Astrocyte (in vitro differentiated cells and primary cell): ENCODE results near the gene PPP1R14D.

Source experiments
- CTCF ChIP-seq: IDR thresholded peaks from 2 replicates; pipeline ENCODE4 v1.5.1; 2011; ENCODE audit warnings: low read depth, mild to moderate bottlenecking, inconsistent platforms, low read length, moderate library complexity; ENCODE audit not compliant: insufficient read depth
- EZH2 ChIP-seq: IDR thresholded peaks from 2 replicates; pipeline ENCODE4 v1.6.1; 2012; ENCODE audit warnings: mild to moderate bottlenecking, low read length, inconsistent platforms; ENCODE audit not compliant: insufficient read depth

- no peak for TF ChIP-seq CTCF
- TF ChIP-seq EZH2 = no peak
Observed at GRCh38 chr15:40775740-40776536, 52.6 kb downstream of the PPP1R14D start.
